H1 (cell line): Measurements from ENCODE around the gene LAMB3. TPM values are rescaled to one million over a fixed set of nuclear protein-coding genes. Genes with fewer than 3 reads are reported as not detected.

Source experiments
- CTCF ChIA-PET: fragments of 300-600 bp; sonication (Branson Sonifier 250); formaldehyde crosslinking; loops from one replicate; lab custom pipeline; 2021; ENCODE audit not compliant: partially characterized antibody; lab: Charles Lee
- POLR2A ChIA-PET: fragments of 300-600 bp; sonication (Branson Sonifier 250); formaldehyde crosslinking; loops from one replicate; lab custom pipeline; 2021; ENCODE audit warnings: inconsistent platforms; ENCODE audit not compliant: partially characterized antibody; lab: Charles Lee
- DNase-seq, 2 experiments: peaks; one replicate each; pipeline versions ENCODE4 v3.0.0 to v3.0.0-alpha.2; 2010 to 2022; ENCODE audit warnings: low spot score in 2 of 2, low read depth in 1 of 2, mixed read lengths in 1 of 2
- FAIRE-seq: peaks from 2 replicates; lab custom pipeline; 2011; peaks lifted over from hg19 to GRCh38; lab: Jason Lieb, UNC
- H2AFZ ChIP-seq: 2 replicates; pipeline ENCODE4 v1.8.1; 2012; ENCODE audit warnings: low read length, inconsistent platforms
- H2AK5ac ChIP-seq: 2 replicates; pipeline ENCODE4 v1.6.1; 2013; ENCODE audit warnings: low read depth, low read length
- H2BK120ac ChIP-seq: replicated peaks from 2 replicates; pipeline ENCODE3; 2013; ENCODE audit warnings: low read depth, low read length, inconsistent platforms
- H2BK12ac ChIP-seq: 2 replicates; pipeline ENCODE4 v1.6.1; 2013; ENCODE audit warnings: low read depth, low read length
- H2BK15ac ChIP-seq: 2 replicates; pipeline ENCODE4 v1.6.1; 2013; ENCODE audit warnings: low read length
- H2BK20ac ChIP-seq: 2 replicates; pipeline ENCODE4 v1.6.1; 2013; ENCODE audit warnings: low read length
- H2BK5ac ChIP-seq: 2 replicates; pipeline ENCODE4 v1.6.1; 2013; ENCODE audit warnings: low read depth, low read length
- H3K14ac ChIP-seq: 2 replicates; pipeline ENCODE4 v1.6.1; 2013; ENCODE audit warnings: inconsistent platforms; ENCODE audit not compliant: insufficient read length
- H3K18ac ChIP-seq: 2 replicates; pipeline ENCODE4 v1.6.1; 2013; ENCODE audit warnings: low read length; ENCODE audit errors: extremely low read depth
- H3K23ac ChIP-seq: 2 replicates; pipeline ENCODE4 v1.6.1; 2013; ENCODE audit warnings: inconsistent platforms; ENCODE audit not compliant: insufficient read length
- H3K23me2 ChIP-seq: 2 replicates; pipeline ENCODE4 v1.6.1; 2013; ENCODE audit warnings: low read depth, low read length
- H3K27ac ChIP-seq: 2 replicates; pipeline ENCODE4 v1.6.1; 2011; ENCODE audit warnings: low read depth, low read length, inconsistent platforms
- H3K27me3 ChIP-seq, 4 experiments: replicated peaks in 1 of 4; 1 replicate in 1 of 4; 2 replicates in 3 of 4; pipeline versions ENCODE4 v1.6.1 to v1.8.1; 2011 to 2013; ENCODE audit warnings: low read length in 3 of 4, mild to moderate bottlenecking in 3 of 4, inconsistent platforms in 2 of 4, mixed read lengths in 2 of 4, moderate library complexity in 1 of 4; ENCODE audit not compliant: control insufficient read depth in 3 of 4, insufficient read depth in 3 of 4; ENCODE audit errors: extremely low read depth in 1 of 4
- H3K36me3 ChIP-seq, 4 experiments: 2 replicates each; pipeline versions ENCODE4 v1.6.1 to v1.8.1; 2011 to 2013; ENCODE audit warnings: mild to moderate bottlenecking in 4 of 4, low read length in 3 of 4, moderate library complexity in 2 of 4, control low read depth in 1 of 4, inconsistent platforms in 1 of 4; ENCODE audit not compliant: insufficient read depth in 4 of 4, control insufficient read depth in 2 of 4
- H3K4ac ChIP-seq: replicated peaks from 2 replicates; pipeline ENCODE3; 2013; ENCODE audit warnings: low read length, low read depth, mixed read lengths, inconsistent platforms; ENCODE audit not compliant: insufficient read length
- H3K4me1 ChIP-seq, 4 experiments: replicated peaks in 1 of 4; 1 replicate in 1 of 4; 2 replicates in 3 of 4; pipeline versions ENCODE4 v1.6.1 to v1.8.1; 2011 to 2013; ENCODE audit warnings: low read length in 3 of 4, inconsistent platforms in 2 of 4, mixed read lengths in 1 of 4; ENCODE audit not compliant: insufficient read depth in 4 of 4, control insufficient read depth in 3 of 4
- H3K4me2 ChIP-seq, 2 experiments: 2 replicates each; pipeline versions ENCODE4 v1.6.1 to v1.8.1; 2011 to 2013; ENCODE audit warnings: low read depth in 2 of 2, low read length in 2 of 2, control low read depth in 1 of 2, inconsistent platforms in 1 of 2, mild to moderate bottlenecking in 1 of 2; ENCODE audit not compliant: insufficient read depth in 1 of 2
- H3K4me3 ChIP-seq, 4 experiments: fragments of 200-600, 300-600 bp in 1 of 4; sonication (generic), shearing (Covaris generic), sonication (Bioruptor Twin) in 1 of 4; 2 replicates each; pipeline versions ENCODE4 v1.5.1 to v1.8.1; 2011 to 2016; ENCODE audit warnings: low read length in 4 of 4, low read depth in 3 of 4, control low read depth in 2 of 4, inconsistent platforms in 2 of 4, mild to moderate bottlenecking in 2 of 4, mixed read lengths in 1 of 4, moderate library complexity in 1 of 4; ENCODE audit not compliant: insufficient read depth in 2 of 4; ENCODE audit errors: extremely low read depth in 1 of 4
- H3K56ac ChIP-seq: replicated peaks from 2 replicates; pipeline ENCODE3; 2013; ENCODE audit warnings: low read depth, mild to moderate bottlenecking, mixed read lengths, low read length, inconsistent platforms; ENCODE audit not compliant: insufficient read length
- H3K79me1 ChIP-seq: 2 replicates; pipeline ENCODE4 v1.6.1; 2013; ENCODE audit warnings: low read depth, low read length, control low read depth
- H3K79me2 ChIP-seq, 2 experiments: 2 replicates each; pipeline versions ENCODE4 v1.6.1 to v1.8.1; 2012 to 2013; ENCODE audit warnings: low read length in 2 of 2, mild to moderate bottlenecking in 2 of 2, inconsistent platforms in 1 of 2; ENCODE audit not compliant: insufficient read depth in 2 of 2, control insufficient read depth in 1 of 2
- H3K9ac ChIP-seq, 4 experiments: replicated peaks in 1 of 4; 1 replicate in 1 of 4; 2 replicates in 3 of 4; pipeline versions ENCODE4 v1.6.1 to v1.8.1; 2011 to 2013; ENCODE audit warnings: low read depth in 3 of 4, low read length in 3 of 4, control low read depth in 2 of 4, mild to moderate bottlenecking in 2 of 4, moderate library complexity in 2 of 4, inconsistent platforms in 1 of 4; ENCODE audit errors: extremely low read depth in 1 of 4
- H3K9me3 ChIP-seq, 2 experiments: 2 replicates each; pipeline versions ENCODE4 v1.6.1 to v1.8.1; 2012 to 2013; ENCODE audit warnings: mild to moderate bottlenecking in 2 of 2, moderate library complexity in 2 of 2, control low read depth in 1 of 2, inconsistent platforms in 1 of 2, low read depth in 1 of 2, low read length in 1 of 2, mixed read lengths in 1 of 2; ENCODE audit not compliant: insufficient read depth in 2 of 2
- H4K20me1 ChIP-seq, 2 experiments: replicated peaks in 1 of 2; 2 replicates each; pipeline versions ENCODE3 to v1.8.1; 2011 to 2013; ENCODE audit warnings: inconsistent platforms in 2 of 2, low read length in 2 of 2, mild to moderate bottlenecking in 1 of 2; ENCODE audit not compliant: insufficient read depth in 2 of 2, control insufficient read depth in 1 of 2
- H4K5ac ChIP-seq: 2 replicates; pipeline ENCODE4 v1.6.1; 2013; ENCODE audit warnings: low read length, low read depth, mixed read lengths, inconsistent platforms; ENCODE audit not compliant: insufficient read length
- H4K8ac ChIP-seq: 2 replicates; pipeline ENCODE4 v1.8.0; 2013; ENCODE audit warnings: mild to moderate bottlenecking, moderate library complexity, low read length, inconsistent platforms; ENCODE audit not compliant: insufficient read depth; ENCODE audit errors: extremely low read depth
- H4K91ac ChIP-seq: replicated peaks from 2 replicates; pipeline ENCODE3; 2013; ENCODE audit warnings: low read length, mixed read lengths, inconsistent platforms; ENCODE audit not compliant: insufficient read length
- ATF3 ChIP-seq: IDR thresholded peaks from 2 replicates; pipeline ENCODE4 v1.6.1; 2011; ENCODE audit warnings: low read depth, mild to moderate bottlenecking, low read length; ENCODE audit not compliant: insufficient read depth
- EZH2 ChIP-seq: fragments of 200-600 bp; sonication (generic); IDR thresholded peaks from 2 replicates; pipeline ENCODE4 v1.7.1; 2012; ENCODE audit warnings: low read depth, mild to moderate bottlenecking, moderate library complexity, low read length, inconsistent platforms; ENCODE audit not compliant: severe bottlenecking
- GTF2F1 ChIP-seq: IDR thresholded peaks from 2 replicates; pipeline ENCODE4 v1.6.1; 2012; ENCODE audit warnings: low read depth, low read length, improper control_type of control experiment, borderline replicate concordance
- MAFK ChIP-seq: IDR thresholded peaks from 2 replicates; pipeline ENCODE4 v1.6.1; 2012; ENCODE audit warnings: low read depth, mild to moderate bottlenecking, improper control_type of control experiment, low read length
- NRF1 ChIP-seq: IDR thresholded peaks from 2 replicates; pipeline ENCODE4 v1.6.1; 2011; ENCODE audit warnings: mild to moderate bottlenecking, low read depth, low read length, improper control_type of control experiment
- POLR2A ChIP-seq, 2 experiments: IDR thresholded peaks; 1 replicate in 1 of 2; 2 replicates in 1 of 2; pipeline ENCODE4 v1.6.1; 2011; ENCODE audit warnings: low read depth in 2 of 2, low read length in 2 of 2, mild to moderate bottlenecking in 2 of 2; ENCODE audit errors: control extremely low read depth in 1 of 2
- RBBP5 ChIP-seq: IDR thresholded peaks from 2 replicates; pipeline ENCODE4 v1.7.1; 2012; ENCODE audit warnings: low read depth, mild to moderate bottlenecking, inconsistent platforms, low read length, moderate library complexity, borderline replicate concordance
- RNF2 ChIP-seq: fragments of 200-900, 300-1000 bp; sonication (generic); IDR thresholded peaks from 2 replicates; pipeline ENCODE4 v1.7.1; 2016; ENCODE audit warnings: borderline replicate concordance, low read depth, mild to moderate bottlenecking, antibody characterized with exemption, low read length; ENCODE audit not compliant: poor library complexity, severe bottlenecking; ENCODE audit errors: missing control alignments
- TCF12 ChIP-seq: IDR thresholded peaks from 2 replicates; pipeline ENCODE4 v1.6.1; 2011; ENCODE audit warnings: low read depth, mild to moderate bottlenecking, low read length
- TEAD4 ChIP-seq: IDR thresholded peaks from 2 replicates; pipeline ENCODE4 v1.6.1; 2012; ENCODE audit warnings: low read depth, low read length, inconsistent platforms, mixed read lengths
- ZNF274 ChIP-seq: IDR thresholded peaks from 2 replicates; pipeline ENCODE4 v1.7.0; 2012; ENCODE audit warnings: low read length, borderline replicate concordance; ENCODE audit errors: extremely low read depth
- WGBS, 2 experiments: shearing (Covaris generic) in 1 of 2; methylation state at CpG; one replicate each; pipeline versions ENCODE4 v1.1.6 to v1.1.7; 2013 to 2015; ENCODE audit warnings: low lambda C conversion rate in 2 of 2, mixed read lengths in 2 of 2, inconsistent platforms in 1 of 2, low coverage in 1 of 2, missing lambda C conversion rate in 1 of 2; ENCODE audit not compliant: insufficient replicate concordance in 2 of 2, insufficient coverage in 1 of 2, insufficient read length in 1 of 2; ENCODE audit errors: extremely low coverage in 1 of 2, missing lambda C conversion rate in 1 of 2; 5-methylcytosine and 5-hydroxymethylcytosine counted together
- polyA plus RNA-seq, 7 experiments: library from polyadenylated mRNA; depleted of rRNA in 3 of 7; stranded (reverse) in 5 of 7; unstranded in 2 of 7; fragments of >200 nt in 5 of 7; fragments of 200-250 nt in 2 of 7; gene quantifications; 1 replicate in 5 of 7; 2 replicates in 1 of 7; 4 replicates in 1 of 7; pipeline versions ENCODE4 v1.2.1 to v1.2.3, GENCODE V29; 2011 to 2013; ENCODE audit warnings: missing spikeins in 2 of 7, mixed read lengths in 2 of 7
- total RNA-seq: library from RNA; stranded (reverse); fragmentation: NEBNext Ultra II Directional; extraction: Animal tissue kit (Norgen Biotek cat#: 25700); gene quantifications from 2 replicates; pipeline ENCODE4 v1.2.1, GENCODE V29; 2021

Gene LAMB3
- total and polyA plus RNA-seq, 2 of the 8 experiments (the other 6 are each of a cell fraction or from before 2014, with no cell fraction given) = 0.45 to 0.50 TPM

GRCh38 chr1:209627027-209627731 is 25.0 kb downstream of the LAMB3 start:
- H3K23ac ChIP-seq = no peak overlapping the region
- H3K4ac ChIP-seq = no peak overlapping the region
- H3K27ac ChIP-seq = no peak overlapping the region
- H3K4me3 ChIP-seq = no peak overlapping the region
- no peak overlapping the region for H3K14ac ChIP-seq
- no peaks in the 10 kb centered on the region for H3K23me2 ChIP-seq
- H3K18ac ChIP-seq = peak overlapping the region; percentile 87; the same call in 1 of the 2 replicates
- no peak overlapping the region for H2BK120ac ChIP-seq
- ChIA-PET CTCF (interaction anchor here (0.6 to 11.4 kb wide), 28 partner anchors 10 to 723 kb away, joined by 3 to 365 read pairs (median 4); partner anchors contain the start of genes CAMK1G and LAMB3), POLR2A (no interaction called here)
- peak overlapping the region; percentile 81 for H2BK15ac ChIP-seq
- H3K9me3 ChIP-seq = no peaks in the 10 kb centered on the region
- 75% methylated on average over 15 of the region's 16 CpGs; no CpG with 5 or more reads in 1 of the 2 experiments for WGBS, 2 experiments
- no peak overlapping the region for H3K4me2 ChIP-seq
- H3K79me2 ChIP-seq = no peaks in the 10 kb centered on the region
- DNase-seq (no peak), FAIRE-seq (no peak)
- H3K4me1 ChIP-seq = peaks cover 0 to 15% (median 9%) of the 10 kb centered on the region in 4 experiments; a peak in 4 of 7 replicates
- no peaks in the 10 kb centered on the region for H3K36me3 ChIP-seq
- H3K56ac ChIP-seq = no peak overlapping the region
- no peak overlapping the region for H2AFZ ChIP-seq
- no peaks in the 10 kb centered on the region for H4K20me1 ChIP-seq
- no peak overlapping the region for H4K5ac ChIP-seq
- peak overlapping the region; percentile 60; the same call in 1 of the 2 replicates for H2BK5ac ChIP-seq
- H4K91ac ChIP-seq = peak overlapping the region; percentile 52
- H4K8ac ChIP-seq = no peak overlapping the region
- no peaks in the 10 kb centered on the region for H3K79me1 ChIP-seq
- peak overlapping the region; percentile 86; the same call in 1 of the 2 replicates for H2BK20ac ChIP-seq
- no peaks in the 10 kb centered on the region for H3K27me3 ChIP-seq
- H3K9ac ChIP-seq = no peak overlapping the region
- peak overlapping the region; percentile 90 for H2BK12ac ChIP-seq
- H2AK5ac ChIP-seq = no peak overlapping the region
- no peak for TF ChIP-seq NRF1
- TF ChIP-seq TCF12 = no peak
- TF ChIP-seq EZH2 = no peak
- TF ChIP-seq GTF2F1 = no peak
- no peak for TF ChIP-seq RNF2
- TF ChIP-seq ATF3 = no peak
- no peak for TF ChIP-seq TEAD4
- TF ChIP-seq ZNF274 = no peak
- TF ChIP-seq MAFK = no peak
- no peak for TF ChIP-seq POLR2A (IDR thresholded peaks at IDR 0.05; ENCODE audit: control extremely low read depth in 1 of 2, low read depth in 2 of 2, low read length in 2 of 2)
- TF ChIP-seq RBBP5 = no peak
